Ovary (tissue), 10 donors: Measurements from ENCODE around the gene SHF. TPM values are rescaled to one million over a fixed set of nuclear protein-coding genes. Genes with fewer than 3 reads are reported as not detected.
"Not testable (repeated sequence)": the region's sequence is repeated elsewhere in the genome, so short reads cannot be mapped to it uniquely, and the experiment has no call there.

ENCODE experiments used
- DNase-seq, 5 donors: peaks; one replicate each; pipeline ENCODE4 v3.0.0-alpha.2; 2019 to 2020
- H3K27ac ChIP-seq, 2 donors: fragments of 200-600 bp; one replicate each; pipeline versions ENCODE4 v1.5.1 to v1.8.0; 2019 to 2022
- H3K27me3 ChIP-seq: fragments of 200-600 bp; one replicate; pipeline ENCODE4 v1.8.0; 2022
- H3K36me3 ChIP-seq: fragments of 200-600 bp; sonication (generic); one replicate; pipeline ENCODE4 v1.5.1; 2019
- H3K4me1 ChIP-seq: one replicate; pipeline ENCODE4 v1.8.1; 2013; ENCODE audit warnings: mild to moderate bottlenecking, moderate library complexity; ENCODE audit not compliant: insufficient read depth
- H3K4me3 ChIP-seq: fragments of 200-600 bp; sonication (generic); one replicate; pipeline ENCODE4 v1.5.1; 2017
- H3K9me3 ChIP-seq, 2 donors: fragments of 200-600 bp in 1 of 2; sonication (generic) in 1 of 2; one replicate each; pipeline versions ENCODE4 v1.5.1 to v1.8.1; 2013 to 2019; ENCODE audit warnings: mild to moderate bottlenecking in 1 of 2, moderate library complexity in 1 of 2
- EP300 ChIP-seq: sonication (generic); formaldehyde crosslinking; IDR thresholded peaks from one replicate; pipeline ENCODE4 v1.6.1; 2017; ENCODE audit warnings: antibody characterized with exemption
- POLR2A ChIP-seq: fragments of 450-650 bp; IDR thresholded peaks from one replicate; pipeline ENCODE4 v1.6.1; 2017; ENCODE audit warnings: antibody characterized with exemption, mild to moderate bottlenecking, moderate library complexity
- WGBS, 3 donors: extraction: QIAGEN DNeasy Blood & Tissue Kit in 1 of 3; methylation state at CpG; one replicate each; pipeline versions ENCODE4 v1.1.5 to v1.1.7; 2013 to 2017; 5-methylcytosine and 5-hydroxymethylcytosine counted together
- intact Hi-C, 4 donors: fragments of 100-400 bp; cut with DNase I; formaldehyde crosslinking; loops; one replicate each; pipeline versions ENCODE4 v1.11.0 to v1.15.1; 2022 to 2023
- long read RNA-seq, 3 donors: library from polyadenylated mRNA in 2 of 3; unstranded in 2 of 3; transcript quantifications; one replicate each; pipeline ENCODE4 v2.0.0 and lab custom pipeline, GENCODE V29; 2021 to 2026
- polyA plus RNA-seq, 2 donors: library from polyadenylated mRNA; stranded (reverse); fragments of 200-250 nt in 1 of 2; fragments of 350-450 nt in 1 of 2; fragmentation: Illumina TruSeq in 1 of 2; extraction: RNeasy Lipid Tissue Mini Kit (QIAGEN cat#74804) in 1 of 2; gene quantifications; one replicate each; pipeline ENCODE4 v1.2.3, GENCODE V29; 2013 to 2014
- total RNA-seq, 7 donors: library from RNA; depleted of rRNA in 2 of 7; stranded (reverse); fragments of >200 nt in 2 of 7; fragmentation: NEBNext Ultra II Directional in 3 of 7; extraction: Animal tissue kit (Norgen Biotek cat#: 25700) in 3 of 7; gene quantifications; one replicate each; pipeline versions ENCODE4 v1.1.0 to v1.2.4, GENCODE V29; 2016 to 2023
- TF ChIP-seq, protein P1 (sequence below), 3 donors: fragments of 450-650 bp in 2 of 3; fragments of 200-600 bp in 1 of 3; IDR thresholded peaks; one replicate each; pipeline versions ENCODE4 v1.5.1 to v1.8.0; 2016 to 2022; ENCODE audit warnings: antibody characterized with exemption in 3 of 3, mild to moderate bottlenecking in 1 of 3
- donor health status: DM: no; HTN: no; CAD: no; lungs with moderate emphysema.
- donor health status: DM: no; HTN: no; CAD: no.
- donor health status: Bipolar disorder and iron deficiency.
- donor health status: DM: yes; HTN: yes; CAD: no.
- donor health status: DM: no; HTN: no; CAD: no.
- donor health status: DM: yes; HTN: yes; CAD: no.

Gene SHF, protein sequence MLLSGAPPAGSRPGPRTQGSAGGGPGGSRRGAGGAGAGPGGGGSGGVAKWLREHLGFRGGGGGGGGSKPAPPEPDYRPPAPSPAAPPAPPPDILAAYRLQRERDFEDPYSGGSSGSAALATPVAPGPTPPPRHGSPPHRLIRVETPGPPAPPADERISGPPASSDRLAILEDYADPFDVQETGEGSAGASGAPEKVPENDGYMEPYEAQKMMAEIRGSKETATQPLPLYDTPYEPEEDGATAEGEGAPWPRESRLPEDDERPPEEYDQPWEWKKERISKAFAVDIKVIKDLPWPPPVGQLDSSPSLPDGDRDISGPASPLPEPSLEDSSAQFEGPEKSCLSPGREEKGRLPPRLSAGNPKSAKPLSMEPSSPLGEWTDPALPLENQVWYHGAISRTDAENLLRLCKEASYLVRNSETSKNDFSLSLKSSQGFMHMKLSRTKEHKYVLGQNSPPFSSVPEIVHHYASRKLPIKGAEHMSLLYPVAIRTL
- total RNA-seq: 10 to 100 TPM; 18.3 to 45.3 (median 30.5) TPM
- 10 to 100 TPM; 17.5 to 31.2 TPM for polyA plus RNA-seq
- long read RNA-seq, donor 1, partial matches to known transcripts: 7 of 24 reads
- long read RNA-seq, donor 1, other reads (novel, unspliced or antisense): 13 of 24 reads
- long read RNA-seq, donor 2, partial matches to known transcripts: 5 of 6 reads
- long read RNA-seq, donor 2, other reads (novel, unspliced or antisense): 0 of 6 reads
- long read RNA-seq, donor 3, transcript SHF-207 (6 exons, 2,062 nt): major isoform, 7 of 50 reads
- long read RNA-seq, donor 3, partial matches to known transcripts: 7 of 50 reads
- long read RNA-seq, donor 3, other reads (novel, unspliced or antisense): 35 of 50 reads

DNA sequence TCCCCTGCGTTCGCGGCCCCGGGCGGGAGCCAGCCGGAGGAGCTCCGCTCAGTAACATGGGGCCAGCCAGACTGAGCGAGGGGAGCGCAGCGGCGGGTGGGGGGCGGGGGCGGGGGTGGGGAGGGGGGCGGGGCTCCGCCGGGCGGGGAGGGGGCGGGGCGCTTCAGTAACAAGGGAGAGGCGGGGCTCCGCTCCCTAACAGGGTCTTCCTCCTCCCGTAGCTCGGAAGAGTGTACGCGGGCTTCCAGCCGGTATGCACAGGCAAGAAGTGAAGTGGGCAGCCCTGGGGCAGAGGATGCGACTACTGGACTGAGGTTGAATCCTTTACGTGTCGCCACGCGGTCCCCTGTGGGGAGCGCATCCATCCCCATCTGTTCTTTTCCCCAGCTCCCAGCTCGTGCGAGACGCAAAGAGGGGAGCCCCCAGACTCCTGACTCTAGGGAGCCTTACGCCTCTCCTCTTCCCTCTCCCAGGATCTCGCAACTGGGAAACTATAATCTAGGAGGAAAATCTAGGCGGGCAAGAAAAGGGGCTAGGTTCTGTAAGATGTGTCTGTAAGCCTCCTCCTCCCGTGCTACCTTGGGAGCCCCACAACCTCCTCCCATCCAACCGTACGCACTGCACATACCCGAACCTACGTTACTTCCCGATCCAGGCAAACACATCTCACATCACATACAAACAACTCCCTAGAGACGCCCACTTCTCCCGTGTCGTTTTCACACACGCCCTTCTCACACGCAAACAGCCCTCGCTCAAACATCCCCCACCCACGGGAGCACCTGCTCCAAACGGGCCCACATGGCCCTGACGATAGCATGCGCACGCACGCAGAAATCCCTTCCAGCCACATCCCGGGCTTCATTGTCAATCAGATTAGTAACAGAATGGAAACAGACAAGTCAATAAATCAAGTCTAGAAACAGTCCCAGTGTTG lies at the start of gene SHF:
TSS of gene SHF (minus strand) at position 73 of the 937 bp plus-strand sequence. CDS start at position 58, 15 bp downstream.
- peak within 1 kb of the TSS; percentile 86 to 97 for H3K27ac ChIP-seq
- DNase-seq: peak; percentile 83 to 87 (median 84)
- H3K4me3 ChIP-seq: peak within 1 kb of the TSS; percentile 94
- intact Hi-C loops: loop anchor here in 2 of 4 donors (5.0 to 10.0 kb wide), 2 partner anchors 114 to 473 kb away; partner anchors contain the start of genes B2M (in 1 of the 2) and PATL2 (in 1 of the 2)
- H3K9me3 ChIP-seq: no peaks in the 10 kb centered on the region
- H3K27me3 ChIP-seq: no peaks in the 10 kb centered on the region
- TF ChIP-seq EP300 (no peak), POLR2A (peak; percentile 48)
- TF ChIP-seq, protein P1, sequence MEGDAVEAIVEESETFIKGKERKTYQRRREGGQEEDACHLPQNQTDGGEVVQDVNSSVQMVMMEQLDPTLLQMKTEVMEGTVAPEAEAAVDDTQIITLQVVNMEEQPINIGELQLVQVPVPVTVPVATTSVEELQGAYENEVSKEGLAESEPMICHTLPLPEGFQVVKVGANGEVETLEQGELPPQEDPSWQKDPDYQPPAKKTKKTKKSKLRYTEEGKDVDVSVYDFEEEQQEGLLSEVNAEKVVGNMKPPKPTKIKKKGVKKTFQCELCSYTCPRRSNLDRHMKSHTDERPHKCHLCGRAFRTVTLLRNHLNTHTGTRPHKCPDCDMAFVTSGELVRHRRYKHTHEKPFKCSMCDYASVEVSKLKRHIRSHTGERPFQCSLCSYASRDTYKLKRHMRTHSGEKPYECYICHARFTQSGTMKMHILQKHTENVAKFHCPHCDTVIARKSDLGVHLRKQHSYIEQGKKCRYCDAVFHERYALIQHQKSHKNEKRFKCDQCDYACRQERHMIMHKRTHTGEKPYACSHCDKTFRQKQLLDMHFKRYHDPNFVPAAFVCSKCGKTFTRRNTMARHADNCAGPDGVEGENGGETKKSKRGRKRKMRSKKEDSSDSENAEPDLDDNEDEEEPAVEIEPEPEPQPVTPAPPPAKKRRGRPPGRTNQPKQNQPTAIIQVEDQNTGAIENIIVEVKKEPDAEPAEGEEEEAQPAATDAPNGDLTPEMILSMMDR (IDR thresholded peaks at IDR 0.05): no peak
- peaks cover 4% of the 10 kb centered on the region for H3K4me1 ChIP-seq
- no peaks in the 10 kb centered on the region for H3K36me3 ChIP-seq
- 0 to 1% (median 0%) methylated on average over 42 to 57 of the region's 57 CpGs for WGBS, 3 donors

DNA sequence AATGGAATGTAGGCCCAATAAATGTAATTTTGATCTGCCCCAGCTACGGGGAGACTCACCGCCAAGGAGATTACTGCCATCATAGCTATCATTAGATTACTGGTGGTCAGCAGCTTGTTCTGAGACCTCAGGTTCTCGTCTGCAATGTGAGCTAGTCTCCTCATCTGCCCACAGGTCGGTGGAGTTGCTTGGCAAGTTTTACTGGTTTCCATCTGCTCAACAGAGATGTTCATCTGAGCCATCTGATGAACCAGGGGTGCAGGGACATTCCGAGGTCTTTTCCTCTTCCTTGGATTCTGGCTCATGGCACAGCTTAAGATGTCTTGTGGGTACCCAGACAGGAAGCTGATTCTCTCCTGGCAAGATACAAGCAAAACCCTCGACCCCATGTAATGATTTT lies 49.0 kb upstream of the SHF start:
- H3K36me3 ChIP-seq, H3K4me3 ChIP-seq, H3K27ac ChIP-seq, intact Hi-C loops, H3K27me3 ChIP-seq, DNase-seq, H3K9me3 ChIP-seq, H3K4me1 ChIP-seq: not testable (repeated sequence)
- WGBS, 3 donors: 53 to 64% (median 56%) methylated on average over 6 of the region's 6 CpGs

DNA sequence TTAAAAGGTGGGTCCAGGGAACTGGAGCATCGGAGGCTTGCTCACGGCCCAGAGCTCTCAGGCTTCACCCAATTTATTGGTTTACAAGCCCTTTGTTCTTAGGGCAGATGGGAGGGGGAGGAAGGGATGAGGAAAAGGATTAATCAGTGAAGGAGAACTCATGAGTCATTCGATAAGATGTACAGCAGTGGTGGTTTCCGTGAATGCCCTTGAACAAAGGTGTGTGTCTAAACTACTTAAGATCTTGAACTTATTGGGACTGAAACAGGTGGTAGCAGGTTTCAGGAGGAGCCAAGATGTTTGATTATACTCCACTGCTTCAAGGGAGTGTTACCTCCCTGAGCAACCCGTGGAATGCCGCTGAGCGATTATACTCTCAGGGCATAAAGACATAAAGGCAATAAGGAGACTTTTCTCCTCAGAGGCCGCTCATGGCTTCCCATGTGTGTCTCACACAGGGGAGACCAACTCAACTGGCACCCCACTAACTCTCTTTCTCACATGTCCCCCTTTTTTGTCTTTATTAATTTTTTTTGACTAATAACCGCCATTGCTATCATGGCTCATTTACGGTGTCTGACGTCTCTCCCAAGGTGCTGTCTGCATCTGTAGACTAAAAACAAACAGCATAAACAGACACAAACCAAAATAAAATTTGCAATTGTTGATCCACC lies 46.9 kb upstream of the SHF start:
- no peak for DNase-seq
- H3K4me1 ChIP-seq: no peaks in the 10 kb centered on the region
- H3K9me3 ChIP-seq: no peaks in the 10 kb centered on the region
- intact Hi-C loops: no loop called here
- TF ChIP-seq, protein P1 (IDR thresholded peaks at IDR 0.05): no peak
- TF ChIP-seq POLR2A: no peak
- TF ChIP-seq EP300: no peak
- 71 to 84% (median 75%) methylated on average over 11 of the region's 11 CpGs for WGBS, 3 donors
- no peaks in the 10 kb centered on the region for H3K36me3 ChIP-seq
- H3K27me3 ChIP-seq: no peaks in the 10 kb centered on the region
- H3K27ac ChIP-seq: no peak overlapping the region
- no peak overlapping the region for H3K4me3 ChIP-seq

DNA sequence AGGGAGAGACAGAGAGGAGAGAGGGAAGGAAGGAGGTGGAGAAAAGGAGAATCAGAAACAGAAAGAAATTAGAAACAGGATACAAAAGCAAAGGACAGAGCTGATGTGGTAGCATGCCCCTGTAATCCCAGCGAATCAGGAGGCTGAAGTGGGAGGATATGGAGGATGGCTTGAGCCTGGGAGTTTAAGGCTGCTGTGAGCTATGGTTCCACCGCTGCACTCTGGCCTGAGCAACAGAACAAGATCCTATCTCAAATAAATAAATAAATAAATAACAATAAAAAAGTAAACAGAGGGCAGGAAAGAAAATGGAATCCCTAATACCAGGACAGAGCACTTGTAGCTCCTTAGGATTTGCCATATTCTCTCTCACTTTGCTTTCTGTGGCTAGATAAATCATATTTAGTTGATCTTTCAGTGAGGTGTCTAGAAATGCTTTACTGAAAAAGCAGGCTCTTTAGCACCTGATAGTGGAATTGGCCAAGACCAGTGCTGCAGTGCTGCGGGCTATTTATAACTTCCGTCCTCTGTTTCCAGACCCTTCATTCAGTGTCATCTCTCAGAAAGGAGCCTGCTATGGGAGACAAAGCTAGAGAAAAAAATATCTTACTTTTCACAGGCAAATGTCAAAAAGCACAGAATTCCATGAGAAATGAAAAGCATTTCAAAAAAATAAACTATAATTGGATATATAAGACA lies 44.2 kb upstream of the SHF start:
- Histone ChIP-seq H3K9me3 (no peaks in the 10 kb centered on the region), H3K4me3 (no peak overlapping the region), H3K27me3 (no peaks in the 10 kb centered on the region), H3K36me3 (no peaks in the 10 kb centered on the region), H3K27ac (no peak overlapping the region), H3K4me1 (no peaks in the 10 kb centered on the region)
- WGBS, 3 donors: 87 to 89% (median 87%) methylated on average over 4 of the region's 4 CpGs
- TF ChIP-seq, protein P1 (IDR thresholded peaks at IDR 0.05): no peak
- TF ChIP-seq POLR2A (no peak), EP300 (no peak)
- DNase-seq: no peak
- intact Hi-C loops: no loop called here
